Endothelial cell (in vitro differentiated cells): ENCODE results near the gene IMMP1L. TPM values are rescaled to one million over a fixed set of nuclear protein-coding genes. Genes with fewer than 3 reads are reported as not detected.

ENCODE experiments used
- DNase-seq: peaks from one replicate; pipeline ENCODE4 v3.0.0; 2021; ENCODE audit warnings: low spot score
- H3K27ac Mint-ChIP-seq: one replicate; pipeline ENCODE4 v1.8.0; 2021; ENCODE audit warnings: mixed read lengths, inconsistent platforms; ENCODE audit not compliant: unreplicated experiment
- H3K27me3 Mint-ChIP-seq: one replicate; pipeline ENCODE4 v1.8.0; 2021; ENCODE audit warnings: mild to moderate bottlenecking, moderate library complexity, mixed read lengths, inconsistent platforms; ENCODE audit not compliant: unreplicated experiment
- H3K36me3 Mint-ChIP-seq: one replicate; pipeline ENCODE4 v1.8.0; 2021; ENCODE audit warnings: mild to moderate bottlenecking, low read depth, mixed read lengths, inconsistent platforms; ENCODE audit not compliant: unreplicated experiment
- H3K4me1 Mint-ChIP-seq: one replicate; pipeline ENCODE4 v1.8.0; 2021; ENCODE audit warnings: mild to moderate bottlenecking, mixed read lengths, inconsistent platforms; ENCODE audit not compliant: unreplicated experiment
- H3K4me3 Mint-ChIP-seq: one replicate; pipeline ENCODE4 v1.8.0; 2021; ENCODE audit warnings: mild to moderate bottlenecking, mixed read lengths, inconsistent platforms; ENCODE audit not compliant: unreplicated experiment
- H3K9me3 Mint-ChIP-seq: one replicate; pipeline ENCODE4 v1.8.0; 2021; ENCODE audit warnings: mixed read lengths, inconsistent platforms; ENCODE audit not compliant: unreplicated experiment
- CTCF ChIP-seq: fragments of 200-600 bp; sonication (generic); IDR thresholded peaks from one replicate; pipeline ENCODE4 v1.5.0; 2021; ENCODE audit warnings: antibody characterized with exemption; ENCODE audit not compliant: unreplicated experiment
- long read RNA-seq: library from polyadenylated mRNA; unstranded; transcript quantifications from one replicate; pipeline ENCODE4 v2.0.0, GENCODE V29; 2020; ENCODE audit not compliant: unreplicated experiment
- total RNA-seq: library from RNA; stranded (reverse); fragmentation: NEBNext Ultra II Directional; extraction: Animal tissue kit (Norgen Biotek cat#: 25700); gene quantifications from one replicate; pipeline ENCODE4 v1.2.1, GENCODE V29; 2021; ENCODE audit not compliant: unreplicated experiment

IMMP1L gene
- 20.9 TPM for total RNA-seq
- long read RNA-seq, partial matches to known transcripts = 0 of 6 reads
- long read RNA-seq, other reads (novel, unspliced or antisense) = 3 of 6 reads

GRCh38 chr11:31509429-31510345, at the start of gene IMMP1L, which contains the start of gene ELP4:
IMMP1L (minus strand) TSS chr11:31509622; CDS start chr11:31463276, 46,346 bp downstream.
ELP4 (plus strand) TSS chr11:31509767; CDS start chr11:31509785, 18 bp downstream.
- Mint-ChIP-seq H3K4me3 (peak within 1 kb of the TSS; percentile 97), H3K27ac (peak within 1 kb of the TSS; percentile 95), H3K9me3 (no peaks in the 10 kb centered on the region), H3K27me3 (no peaks in the 10 kb centered on the region), H3K36me3 (no peaks in the 10 kb centered on the region), H3K4me1 (peaks cover 20% of the 10 kb centered on the region)
- peak; percentile 90 for DNase-seq
- TF ChIP-seq CTCF = no peak

DNA sequence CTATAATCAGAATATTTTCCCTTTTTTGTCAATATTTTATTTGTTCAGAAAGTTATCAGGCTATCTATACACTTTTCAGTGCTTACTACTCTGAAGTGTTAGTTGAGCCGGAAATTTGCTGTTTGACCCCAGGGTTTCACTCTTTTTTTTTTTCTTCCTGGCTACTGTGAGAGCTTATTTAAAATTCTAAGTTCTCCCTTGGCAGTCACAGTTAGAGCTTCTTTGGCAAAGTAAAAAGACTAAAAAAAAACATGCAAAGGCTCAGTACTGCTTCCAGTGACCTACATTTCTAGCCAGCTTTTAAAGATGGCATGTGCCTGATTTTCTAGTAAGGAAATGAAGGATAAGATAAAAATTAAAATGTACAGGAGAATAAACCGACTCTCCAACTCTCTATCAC, 48.6 kb upstream of the IMMP1L start:
- no peak for DNase-seq
- Mint-ChIP-seq H3K9me3 (no peaks in the 10 kb centered on the region), H3K27me3 (no peaks in the 10 kb centered on the region), H3K4me3 (no peak overlapping the region), H3K27ac (no peak overlapping the region), H3K36me3 (no peaks in the 10 kb centered on the region), H3K4me1 (no peaks in the 10 kb centered on the region)
- no peak for TF ChIP-seq CTCF

DNA sequence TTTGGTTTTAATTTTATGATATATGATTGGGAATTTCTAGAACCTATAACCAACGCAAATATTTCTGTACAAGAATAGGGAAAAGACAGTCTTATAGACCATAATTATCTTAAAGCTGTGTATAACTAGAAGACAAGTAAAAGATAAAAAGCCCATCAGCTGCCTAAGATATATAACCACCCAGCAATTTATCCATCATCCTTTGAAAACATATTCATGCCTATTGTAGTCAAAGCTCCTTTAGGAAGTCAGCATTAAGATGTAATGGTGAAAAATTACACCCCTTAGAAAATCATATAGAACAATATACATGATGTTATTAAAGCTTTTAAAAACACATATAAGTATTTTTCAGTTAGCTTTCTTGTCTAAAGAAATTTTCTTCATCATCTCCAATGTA, 46.5 kb upstream of the IMMP1L start:
- DNase-seq = no peak
- TF ChIP-seq CTCF = no peak
- Mint-ChIP-seq H3K4me1 (no peaks in the 10 kb centered on the region), H3K27ac (no peak overlapping the region), H3K27me3 (no peaks in the 10 kb centered on the region), H3K9me3 (no peaks in the 10 kb centered on the region), H3K4me3 (no peak overlapping the region), H3K36me3 (no peaks in the 10 kb centered on the region)

- DNase-seq = no peak
- Mint-ChIP-seq H3K27ac (no peak overlapping the region), H3K27me3 (no peaks in the 10 kb centered on the region), H3K4me3 (no peak overlapping the region), H3K36me3 (peaks cover 25% of the 10 kb centered on the region), H3K9me3 (peaks cover 7% of the 10 kb centered on the region), H3K4me1 (no peaks in the 10 kb centered on the region)
- no peak for TF ChIP-seq CTCF
Observed at GRCh38 chr11:31542862-31543261, 33.4 kb upstream of the IMMP1L start.

- H3K27me3 Mint-ChIP-seq = no peaks in the 10 kb centered on the region
- H3K4me3 Mint-ChIP-seq = no peak overlapping the region
- no peaks in the 10 kb centered on the region for H3K9me3 Mint-ChIP-seq
- no peaks in the 10 kb centered on the region for H3K4me1 Mint-ChIP-seq
- H3K27ac Mint-ChIP-seq = no peak overlapping the region
- no peak for DNase-seq
- no peak for TF ChIP-seq CTCF
- peaks cover 3% of the 10 kb centered on the region for H3K36me3 Mint-ChIP-seq
Observed at GRCh38 chr11:31535479-31535878, 26.1 kb upstream of the IMMP1L start.
